NCI-H2107 (cell line): ENCODE data around the gene CRELD1.

Source experiments
- DNase-seq: peaks from one replicate; lab custom pipeline; 2025; lab: John Stamatoyannopoulos, UW

The CRELD1 gene

DNA sequence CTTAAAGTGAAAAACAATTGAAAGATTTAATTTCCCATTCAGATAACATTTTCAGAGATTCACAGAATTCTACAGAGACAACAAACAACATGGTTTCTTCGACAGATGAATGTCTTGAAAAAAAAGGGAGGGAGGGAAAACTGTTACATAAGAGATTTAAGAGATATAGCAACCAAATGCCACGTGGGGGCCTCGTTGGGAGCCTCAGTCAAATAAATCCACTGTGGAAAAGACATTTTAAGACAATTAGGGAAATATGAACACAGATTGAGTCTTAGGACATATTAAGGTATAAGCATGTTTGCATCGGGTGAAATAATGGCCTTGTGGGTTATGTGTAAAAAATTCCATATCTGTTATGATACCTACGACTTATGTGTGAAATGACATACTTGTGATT, 23.6 kb downstream of the CRELD1 start:
- no peak for DNase-seq

- DNase-seq = no peak
Observed at GRCh38 chr3:9965200-9965875, 31.7 kb downstream of the CRELD1 start.

DNA sequence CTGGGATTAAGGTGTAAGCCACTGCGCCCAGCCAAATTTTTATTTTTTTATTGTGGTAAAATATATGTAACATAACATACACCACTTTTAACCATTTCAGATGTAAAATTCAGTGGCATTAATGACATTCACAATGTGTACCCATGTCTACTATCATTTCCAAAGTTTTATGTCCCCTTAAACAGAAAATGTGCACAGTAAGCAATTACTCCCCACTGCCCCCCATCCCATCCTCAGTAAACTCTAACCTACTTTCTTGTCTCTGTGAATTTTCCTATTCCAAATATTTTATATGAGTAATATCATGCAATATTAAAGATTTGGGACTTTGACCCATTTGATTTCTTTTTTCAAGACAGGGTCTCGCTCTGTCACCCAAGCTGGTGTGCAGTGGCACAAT, 33.2 kb downstream of the CRELD1 start:
- DNase-seq = no peak

DNA sequence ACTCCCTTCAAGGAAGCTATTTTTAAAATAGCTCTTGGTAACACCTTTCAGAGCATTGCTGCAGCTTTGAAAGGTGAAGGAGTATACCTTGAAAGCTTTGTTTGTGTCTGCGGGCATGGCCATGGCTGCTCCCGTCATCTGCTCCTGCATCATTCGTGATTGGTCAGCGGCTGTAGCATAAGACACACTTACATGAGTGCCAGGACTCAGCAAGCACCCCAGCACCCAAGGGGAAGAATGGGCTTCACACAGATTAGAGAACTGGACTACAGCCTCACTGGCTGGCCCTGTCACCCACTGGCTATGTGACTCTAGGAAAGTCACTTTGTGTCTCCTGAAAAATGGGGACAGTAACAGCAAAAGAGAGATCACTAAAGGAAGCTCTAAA, 36.0 kb downstream of the CRELD1 start:
- no peak for DNase-seq

DNA sequence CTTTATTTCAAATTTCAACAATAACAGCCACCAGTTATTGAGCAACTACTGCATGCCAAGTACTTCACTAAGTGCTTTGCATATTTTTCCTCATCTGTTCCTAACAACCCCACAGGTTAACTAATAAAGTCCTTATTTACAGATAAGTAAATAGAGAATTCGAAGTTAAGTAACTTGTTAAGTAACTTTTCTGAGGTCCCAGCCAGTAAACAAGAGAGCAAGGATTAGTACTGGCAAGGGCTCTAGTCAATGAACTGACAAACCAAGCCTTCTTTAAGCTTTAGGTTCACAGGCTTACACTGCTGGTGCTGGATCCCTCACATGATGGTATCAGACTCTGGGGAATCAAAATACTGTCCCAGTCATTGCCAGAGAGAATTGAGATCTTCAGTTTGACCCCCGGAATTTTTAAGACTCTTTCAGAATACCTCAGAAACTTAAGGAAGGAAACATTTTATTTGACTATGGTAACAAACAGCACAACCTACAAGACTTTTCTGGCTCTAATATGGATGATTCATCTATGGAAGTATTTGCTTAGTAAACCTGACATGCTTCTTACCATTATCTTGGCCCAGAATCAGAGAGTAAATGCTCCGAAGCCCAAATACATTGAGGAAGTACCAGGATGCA, 36.5 kb downstream of the CRELD1 start:
- DNase-seq = no peak

DNA sequence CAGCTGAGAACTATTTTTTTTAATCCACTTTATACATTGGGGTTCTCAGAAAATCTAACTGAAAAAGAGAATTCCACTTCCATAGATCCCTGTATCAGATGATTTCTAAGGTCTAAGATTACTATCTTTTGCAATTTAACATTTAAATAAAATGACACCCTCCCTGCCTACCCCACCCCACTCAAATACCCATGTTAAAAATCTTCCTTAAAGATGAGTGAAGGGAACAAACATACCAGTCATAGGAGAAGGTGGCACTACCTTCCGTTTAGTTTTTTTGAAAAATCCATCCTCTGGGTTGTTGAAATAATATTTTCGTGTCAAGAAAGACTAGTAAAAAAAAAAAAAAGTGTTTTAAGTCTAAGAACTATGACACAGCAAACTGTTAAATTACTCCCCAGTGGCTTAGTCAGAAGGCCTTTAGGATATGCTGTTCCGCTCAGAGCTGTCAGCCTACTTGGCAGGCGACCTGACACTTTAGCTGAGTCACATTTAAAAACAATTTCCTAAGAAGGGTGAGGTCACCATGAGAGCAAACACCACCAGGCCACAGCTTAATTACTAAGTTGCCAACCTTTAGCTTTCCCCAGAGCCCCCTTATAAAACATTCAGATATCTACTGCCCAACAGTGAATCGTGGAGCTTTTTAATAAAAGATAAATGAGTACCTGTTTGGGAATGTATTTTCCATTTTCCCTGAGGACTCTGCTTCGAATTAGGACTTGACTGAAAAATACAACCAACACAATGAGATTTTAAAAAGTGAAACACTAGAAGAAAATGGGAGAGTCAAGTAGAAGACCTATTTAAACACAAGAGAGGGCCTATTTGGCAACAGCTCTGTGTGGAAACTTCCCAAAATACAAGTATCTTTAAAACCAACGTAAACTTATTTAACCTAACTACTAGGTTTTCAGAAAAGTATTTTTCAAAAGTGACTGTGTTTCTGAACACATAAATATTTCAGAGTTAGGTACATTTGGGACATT, 43.4 kb downstream of the CRELD1 start:
- DNase-seq = peak; percentile 38

- no peak for DNase-seq
Observed at GRCh38 chr3:9978710-9979305, 45.2 kb downstream of the CRELD1 start.

GRCh38 chr3:9980251-9980650, 46.6 kb downstream of the CRELD1 start:
- no peak for DNase-seq

DNA sequence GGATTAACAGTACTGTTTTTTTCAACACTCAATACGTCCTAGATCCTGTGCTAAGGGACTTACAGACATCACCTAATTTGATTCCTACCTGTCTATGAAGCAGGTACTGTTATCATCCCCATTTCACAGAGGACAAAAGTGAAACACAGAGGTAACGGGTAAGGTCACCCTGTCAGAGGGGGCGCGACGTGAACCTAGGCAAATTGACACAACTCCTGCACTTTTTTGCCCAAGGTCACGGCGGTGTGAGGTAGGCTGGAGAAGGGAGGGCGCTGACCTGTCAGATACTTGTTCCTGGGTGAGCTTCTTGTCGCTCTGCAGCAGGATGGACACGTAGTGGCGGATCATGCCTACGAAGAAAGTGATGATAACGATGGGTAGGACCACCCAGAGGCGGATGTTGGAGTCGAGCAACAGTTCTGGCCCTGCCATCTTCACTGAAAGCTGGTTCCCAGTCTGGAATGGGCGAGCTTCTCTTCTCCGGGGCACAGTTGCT, 52.6 kb downstream of the CRELD1 start:
- DNase-seq = no peak

DNA sequence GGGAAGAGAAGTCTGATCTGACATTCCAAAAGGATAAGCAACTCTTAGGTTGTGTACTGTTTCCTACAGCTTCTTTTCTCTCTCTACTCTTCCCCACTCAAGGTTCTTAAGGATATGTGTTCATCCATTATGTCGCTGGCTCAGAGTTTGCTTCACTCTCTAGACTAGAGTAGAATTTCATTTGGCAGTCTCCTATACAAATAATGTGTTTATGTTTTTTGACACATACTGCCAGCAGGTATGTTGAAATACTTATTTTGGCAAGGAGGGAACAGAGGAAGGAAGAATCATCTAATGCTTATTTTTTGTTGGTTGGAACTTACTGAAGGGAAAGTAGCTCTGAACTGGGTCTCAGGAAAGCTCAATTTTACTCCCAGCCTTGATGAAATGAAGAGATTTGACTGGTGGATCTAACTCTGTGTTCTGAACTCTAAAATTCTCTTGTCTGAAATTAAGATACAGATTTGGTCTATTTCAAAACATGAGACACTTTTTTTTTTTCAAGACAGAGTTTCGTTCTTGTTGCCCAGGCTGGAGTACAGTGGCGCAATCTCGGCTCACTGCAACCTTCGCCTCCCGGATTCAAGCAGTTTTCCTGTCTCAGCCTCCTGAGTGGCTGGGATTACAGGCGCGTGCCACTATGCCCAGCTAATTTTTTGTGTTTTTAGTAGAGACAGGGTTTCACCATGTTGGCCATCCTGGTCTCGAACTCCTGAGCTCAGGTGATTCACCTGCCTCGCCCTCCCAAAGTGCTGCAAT, 60.6 kb downstream of the CRELD1 start:
- DNase-seq = no peak
